HepG2 (cell line): Measurements from ENCODE around the gene TMEM50B. TPM values are rescaled to one million over a fixed set of nuclear protein-coding genes. Genes with fewer than 3 reads are reported as not detected.
A peak's percentile ranks its signal among the peaks of the same experiment; 100 is the strongest.

Experiments used
- ARID3A ChIP-seq: IDR thresholded peaks from 2 replicates; pipeline ENCODE4 v1.6.1; 2012; ENCODE audit warnings: low read depth, low read length, improper control_type of control experiment
- E2F2 ChIP-seq: sonication (generic); formaldehyde crosslinking; IDR thresholded peaks from 2 replicates; pipeline ENCODE4 v1.4.0; 2020; ENCODE audit warnings: missing genetic modification reagents, borderline replicate concordance
- HDAC1 ChIP-seq: sonication (generic); formaldehyde crosslinking; IDR thresholded peaks from 2 replicates; pipeline ENCODE4 v1.5.1; 2020; ENCODE audit warnings: mild to moderate bottlenecking, missing genetic modification reagents
- MAFG ChIP-seq: sonication (generic); formaldehyde crosslinking; IDR thresholded peaks from 2 replicates; pipeline ENCODE4 v1.5.1; 2020; ENCODE audit warnings: mild to moderate bottlenecking, missing genetic modification reagents
- ZMYM4 ChIP-seq: sonication (generic); formaldehyde crosslinking; IDR thresholded peaks from 2 replicates; pipeline ENCODE4 v1.8.1; 2023; ENCODE audit warnings: mild to moderate bottlenecking, missing genetic modification reagents
- ZNF275 ChIP-seq: sonication (generic); formaldehyde crosslinking; IDR thresholded peaks from 2 replicates; pipeline ENCODE4 v1.8.0; 2022; ENCODE audit warnings: missing genetic modification reagents, mild to moderate bottlenecking, inconsistent platforms, borderline replicate concordance
- ZNF619 ChIP-seq: sonication (generic); formaldehyde crosslinking; IDR thresholded peaks from 2 replicates; pipeline ENCODE4 v1.4.0; 2020; ENCODE audit warnings: mild to moderate bottlenecking, missing genetic modification reagents
- ZNF704 ChIP-seq: sonication (generic); formaldehyde crosslinking; IDR thresholded peaks from 2 replicates; pipeline ENCODE4 v1.8.1; 2023; ENCODE audit warnings: mild to moderate bottlenecking, inconsistent platforms, moderate library complexity, missing genetic modification reagents, borderline replicate concordance
- polyA plus RNA-seq, 8 experiments: library from polyadenylated mRNA; depleted of rRNA in 3 of 8; stranded (reverse) in 7 of 8; unstranded in 1 of 8; fragments of >200 nt; fragmentation: Illumina TruSeq in 4 of 8; extraction: Trizol in 4 of 8; gene quantifications; 2 replicates each; pipeline versions ENCODE4 v1.2.1 to v1.2.3, GENCODE V29; 2011 to 2016; ENCODE audit warnings: low read depth in 4 of 8, missing spikeins in 1 of 8, mixed read lengths in 1 of 8; ENCODE audit not compliant: insufficient read depth in 1 of 8
- total RNA-seq, 5 experiments: library from RNA; depleted of rRNA; stranded (reverse); fragments of >200 nt; fragmentation: Illumina TruSeq; extraction: Trizol; gene quantifications; 2 replicates each; pipeline ENCODE4 v1.2.3, GENCODE V29; 2016; ENCODE audit warnings: low read depth in 1 of 5
- TF ChIP-seq, protein P1 (sequence below), 2 experiments: sonication (generic) in 1 of 2; formaldehyde crosslinking in 1 of 2; IDR thresholded peaks; 2 replicates each; pipeline versions ENCODE4 v1.4.0 to v1.6.1; 2016 to 2020; ENCODE audit warnings: borderline replicate concordance in 1 of 2, low read depth in 1 of 2, mild to moderate bottlenecking in 1 of 2, missing genetic modification reagents in 1 of 2
- TF ChIP-seq, protein P2 (sequence below): sonication (generic); formaldehyde crosslinking; IDR thresholded peaks from 2 replicates; pipeline ENCODE4 v1.4.0; 2020; ENCODE audit warnings: missing genetic modification reagents
- TF ChIP-seq, protein P3 (sequence below): IDR thresholded peaks from 2 replicates; pipeline ENCODE4 v1.6.1; 2016

Gene TMEM50B
- total and polyA plus RNA-seq, 2 of the 13 experiments (the other 11 are each of a cell fraction or from before 2014, with no cell fraction given), result 29.9 to 46.3 TPM

DNA sequence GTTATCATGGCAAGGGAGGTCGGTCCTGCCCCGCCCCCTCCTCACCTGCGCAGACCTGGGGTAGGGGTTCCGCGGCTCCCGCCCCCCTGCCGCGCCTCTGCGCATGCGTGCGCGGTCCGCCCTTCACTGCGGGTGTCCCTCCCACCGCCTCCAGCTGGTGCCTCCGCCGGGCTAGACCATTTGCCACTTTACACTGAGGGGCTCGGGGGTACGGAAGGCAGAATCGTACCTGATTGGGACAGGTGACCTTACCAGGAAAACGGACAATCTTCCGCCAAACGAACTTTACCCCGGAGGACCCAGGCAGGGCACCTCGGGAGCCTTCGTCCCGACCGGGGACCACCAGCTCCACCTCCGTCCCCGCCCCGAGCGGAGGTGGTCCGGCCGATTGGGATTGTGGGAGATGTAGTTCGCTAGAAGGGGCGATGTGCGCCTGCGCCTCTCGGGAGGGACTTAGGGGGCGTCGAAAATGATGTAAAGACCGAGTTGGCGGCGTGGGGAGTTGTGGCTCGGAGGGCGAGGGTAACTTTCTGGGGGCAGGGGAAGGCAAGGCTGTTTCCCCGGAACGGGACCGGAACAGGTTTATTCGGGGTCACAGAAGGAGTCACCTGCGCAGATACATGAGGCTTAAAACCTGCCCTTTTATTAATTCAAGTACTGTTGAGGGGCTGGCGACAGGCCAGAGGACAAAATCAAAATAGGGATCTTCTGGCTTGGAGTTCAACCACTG, 11.8 kb upstream of the TMEM50B start, which contains the start of gene DNAJC28 (continued):
- peak; percentile 45; the same call in 1 of the 2 replicates for TF ChIP-seq ZMYM4 (CRISPR knock-in tag)
- TF ChIP-seq, protein P1, sequence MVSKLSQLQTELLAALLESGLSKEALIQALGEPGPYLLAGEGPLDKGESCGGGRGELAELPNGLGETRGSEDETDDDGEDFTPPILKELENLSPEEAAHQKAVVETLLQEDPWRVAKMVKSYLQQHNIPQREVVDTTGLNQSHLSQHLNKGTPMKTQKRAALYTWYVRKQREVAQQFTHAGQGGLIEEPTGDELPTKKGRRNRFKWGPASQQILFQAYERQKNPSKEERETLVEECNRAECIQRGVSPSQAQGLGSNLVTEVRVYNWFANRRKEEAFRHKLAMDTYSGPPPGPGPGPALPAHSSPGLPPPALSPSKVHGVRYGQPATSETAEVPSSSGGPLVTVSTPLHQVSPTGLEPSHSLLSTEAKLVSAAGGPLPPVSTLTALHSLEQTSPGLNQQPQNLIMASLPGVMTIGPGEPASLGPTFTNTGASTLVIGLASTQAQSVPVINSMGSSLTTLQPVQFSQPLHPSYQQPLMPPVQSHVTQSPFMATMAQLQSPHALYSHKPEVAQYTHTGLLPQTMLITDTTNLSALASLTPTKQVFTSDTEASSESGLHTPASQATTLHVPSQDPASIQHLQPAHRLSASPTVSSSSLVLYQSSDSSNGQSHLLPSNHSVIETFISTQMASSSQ (IDR thresholded peaks at IDR 0.05; ENCODE audit: low read depth), result no peak
- TF ChIP-seq, protein P1 (CRISPR knock-in tag; IDR thresholded peaks at IDR 0.05; ENCODE audit: borderline replicate concordance), result 0 out of 2 replicates have a peak, but pooled peaks have one; percentile 41
- no peak for TF ChIP-seq ZNF619 (CRISPR knock-in tag)
- TF ChIP-seq MAFG (CRISPR knock-in tag), result no peak
- TF ChIP-seq, protein P2, sequence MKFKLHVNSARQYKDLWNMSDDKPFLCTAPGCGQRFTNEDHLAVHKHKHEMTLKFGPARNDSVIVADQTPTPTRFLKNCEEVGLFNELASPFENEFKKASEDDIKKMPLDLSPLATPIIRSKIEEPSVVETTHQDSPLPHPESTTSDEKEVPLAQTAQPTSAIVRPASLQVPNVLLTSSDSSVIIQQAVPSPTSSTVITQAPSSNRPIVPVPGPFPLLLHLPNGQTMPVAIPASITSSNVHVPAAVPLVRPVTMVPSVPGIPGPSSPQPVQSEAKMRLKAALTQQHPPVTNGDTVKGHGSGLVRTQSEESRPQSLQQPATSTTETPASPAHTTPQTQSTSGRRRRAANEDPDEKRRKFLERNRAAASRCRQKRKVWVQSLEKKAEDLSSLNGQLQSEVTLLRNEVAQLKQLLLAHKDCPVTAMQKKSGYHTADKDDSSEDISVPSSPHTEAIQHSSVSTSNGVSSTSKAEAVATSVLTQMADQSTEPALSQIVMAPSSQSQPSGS (CRISPR knock-in tag), result peak; percentile 65; the same call in 1 of the 2 replicates
- TF ChIP-seq, protein P3, sequence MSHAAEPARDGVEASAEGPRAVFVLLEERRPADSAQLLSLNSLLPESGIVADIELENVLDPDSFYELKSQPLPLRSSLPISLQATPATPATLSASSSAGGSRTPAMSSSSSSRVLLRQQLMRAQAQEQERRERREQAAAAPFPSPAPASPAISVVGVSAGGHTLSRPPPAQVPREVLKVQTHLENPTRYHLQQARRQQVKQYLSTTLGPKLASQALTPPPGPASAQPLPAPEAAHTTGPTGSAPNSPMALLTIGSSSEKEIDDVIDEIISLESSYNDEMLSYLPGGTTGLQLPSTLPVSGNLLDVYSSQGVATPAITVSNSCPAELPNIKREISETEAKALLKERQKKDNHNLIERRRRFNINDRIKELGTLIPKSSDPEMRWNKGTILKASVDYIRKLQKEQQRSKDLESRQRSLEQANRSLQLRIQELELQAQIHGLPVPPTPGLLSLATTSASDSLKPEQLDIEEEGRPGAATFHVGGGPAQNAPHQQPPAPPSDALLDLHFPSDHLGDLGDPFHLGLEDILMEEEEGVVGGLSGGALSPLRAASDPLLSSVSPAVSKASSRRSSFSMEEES (CRISPR knock-in tag), result peak; percentile 37; the same call in 1 of the 2 replicates
- TF ChIP-seq ZNF704 (CRISPR knock-in tag), result no peak
- TF ChIP-seq HDAC1 (CRISPR knock-in tag), result peak; percentile 88
- no peak for TF ChIP-seq E2F2 (CRISPR knock-in tag)
- TF ChIP-seq ZNF275 (CRISPR knock-in tag), result 0 out of 2 replicates have a peak, but pooled peaks have one; percentile 60
- TF ChIP-seq ARID3A, result no peak
